ES-I3 (cell line): ENCODE data around the gene CYP11A1.

Experiments used
- H3K36me3 ChIP-seq: 2 replicates; pipeline ENCODE4 v1.6.1; 2013; ENCODE audit warnings: mild to moderate bottlenecking, low read length, control low read depth, moderate library complexity; ENCODE audit not compliant: insufficient read depth
- H3K4me1 ChIP-seq: 2 replicates; pipeline ENCODE4 v1.6.1; 2013; ENCODE audit warnings: mild to moderate bottlenecking, control low read depth, low read length; ENCODE audit not compliant: insufficient read depth
- H3K9ac ChIP-seq: 2 replicates; pipeline ENCODE4 v1.6.1; 2013; ENCODE audit warnings: low read depth, mild to moderate bottlenecking, low read length, moderate library complexity
- H3K9me3 ChIP-seq: 2 replicates; pipeline ENCODE4 v1.6.1; 2013; ENCODE audit warnings: mild to moderate bottlenecking, low read length, moderate library complexity; ENCODE audit not compliant: control insufficient read depth, insufficient read depth

The CYP11A1 gene

GRCh38 chr15:74377831-74378766, 10.7 kb upstream of the CYP11A1 start:
- Histone ChIP-seq H3K9me3 (no peaks in the 10 kb centered on the region), H3K36me3 (no peaks in the 10 kb centered on the region), H3K9ac (no peak overlapping the region), H3K4me1 (peaks cover 15% of the 10 kb centered on the region)

DNA sequence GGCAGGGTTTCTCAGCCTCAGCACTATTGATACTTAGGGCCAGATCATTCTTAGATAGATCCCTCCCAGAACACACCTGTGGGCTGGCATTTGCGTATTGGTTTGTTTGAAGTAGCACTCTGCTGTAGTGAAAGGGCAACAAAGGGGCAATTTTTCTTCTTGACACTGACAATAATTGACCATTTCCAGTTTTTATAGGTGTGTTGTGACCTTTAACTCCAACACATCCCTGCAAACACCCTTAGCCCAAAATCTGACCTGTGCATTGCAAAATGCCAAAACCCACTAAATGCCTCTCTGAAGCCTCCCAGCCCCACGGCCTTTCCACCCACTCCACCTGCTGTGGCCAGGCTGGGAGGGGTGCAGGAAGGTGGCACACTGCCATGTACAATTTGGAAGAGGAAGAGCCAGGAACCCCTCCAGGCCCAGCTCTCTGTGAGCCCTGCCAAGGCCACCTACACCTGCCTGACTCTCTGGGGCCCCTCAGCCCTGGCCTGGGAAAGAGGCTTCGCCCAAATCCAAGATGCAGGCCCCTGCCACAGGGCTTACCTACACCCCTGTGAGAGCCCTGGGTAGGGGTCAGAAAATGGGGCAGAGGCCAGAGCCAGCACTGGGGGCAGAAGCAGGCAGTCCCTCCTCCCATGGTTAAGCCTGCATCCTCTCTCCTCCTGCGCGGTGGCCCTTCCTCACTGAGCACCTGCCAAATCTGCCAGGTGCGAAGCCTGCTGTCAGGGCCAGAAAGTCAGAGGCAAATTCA, 9.6 kb upstream of the CYP11A1 start:
- Histone ChIP-seq H3K9me3 (no peaks in the 10 kb centered on the region), H3K9ac (no peak overlapping the region), H3K4me1 (peaks cover 19% of the 10 kb centered on the region), H3K36me3 (no peaks in the 10 kb centered on the region)

- no peaks in the 10 kb centered on the region for H3K36me3 ChIP-seq
- H3K9me3 ChIP-seq = no peaks in the 10 kb centered on the region
- no peak overlapping the region for H3K9ac ChIP-seq
- peaks cover 25% of the 10 kb centered on the region for H3K4me1 ChIP-seq
Observed at GRCh38 chr15:74376226-74376625, 8.8 kb upstream of the CYP11A1 start.

GRCh38 chr15:74375303-74375693, 7.9 kb upstream of the CYP11A1 start:
- Histone ChIP-seq H3K9me3 (no peaks in the 10 kb centered on the region), H3K4me1 (peaks cover 25% of the 10 kb centered on the region), H3K9ac (peak overlapping the region; percentile 46; the same call in 1 of the 2 replicates), H3K36me3 (no peaks in the 10 kb centered on the region)

DNA sequence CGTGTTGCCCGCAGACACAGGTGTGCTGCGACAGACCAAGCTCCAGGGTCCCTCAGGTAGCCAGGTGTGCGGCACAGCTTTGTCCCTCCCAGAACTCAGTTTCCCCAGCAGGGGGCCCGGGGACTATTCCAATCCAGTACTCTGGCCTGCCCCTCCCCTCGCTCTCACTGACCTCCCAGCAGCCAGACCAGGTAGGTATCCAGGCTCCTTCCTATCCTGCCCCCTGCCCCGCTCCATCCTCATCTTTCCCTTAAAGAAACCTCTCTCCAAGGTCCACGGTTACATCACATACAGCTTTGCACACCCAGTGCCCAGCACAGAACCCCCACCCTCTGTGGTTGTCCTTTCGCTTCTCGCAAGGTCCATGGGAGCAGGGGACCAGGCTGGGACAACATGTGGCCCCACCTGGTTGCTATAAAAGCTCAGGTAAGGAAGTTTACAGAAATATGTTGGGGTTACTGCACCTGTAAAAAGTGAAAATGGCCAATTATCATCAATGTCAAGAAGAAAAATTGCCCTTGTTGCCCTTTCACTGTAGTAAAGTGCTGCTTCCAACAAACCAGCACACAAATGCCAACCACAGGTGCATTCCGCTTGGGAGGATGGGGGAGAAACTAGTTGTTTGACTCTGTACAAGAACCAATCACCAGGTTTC, 7.3 kb upstream of the CYP11A1 start:
- Histone ChIP-seq H3K36me3 (no peaks in the 10 kb centered on the region), H3K9ac (peak overlapping the region; percentile 46), H3K4me1 (peaks cover 25% of the 10 kb centered on the region), H3K9me3 (no peaks in the 10 kb centered on the region)

DNA sequence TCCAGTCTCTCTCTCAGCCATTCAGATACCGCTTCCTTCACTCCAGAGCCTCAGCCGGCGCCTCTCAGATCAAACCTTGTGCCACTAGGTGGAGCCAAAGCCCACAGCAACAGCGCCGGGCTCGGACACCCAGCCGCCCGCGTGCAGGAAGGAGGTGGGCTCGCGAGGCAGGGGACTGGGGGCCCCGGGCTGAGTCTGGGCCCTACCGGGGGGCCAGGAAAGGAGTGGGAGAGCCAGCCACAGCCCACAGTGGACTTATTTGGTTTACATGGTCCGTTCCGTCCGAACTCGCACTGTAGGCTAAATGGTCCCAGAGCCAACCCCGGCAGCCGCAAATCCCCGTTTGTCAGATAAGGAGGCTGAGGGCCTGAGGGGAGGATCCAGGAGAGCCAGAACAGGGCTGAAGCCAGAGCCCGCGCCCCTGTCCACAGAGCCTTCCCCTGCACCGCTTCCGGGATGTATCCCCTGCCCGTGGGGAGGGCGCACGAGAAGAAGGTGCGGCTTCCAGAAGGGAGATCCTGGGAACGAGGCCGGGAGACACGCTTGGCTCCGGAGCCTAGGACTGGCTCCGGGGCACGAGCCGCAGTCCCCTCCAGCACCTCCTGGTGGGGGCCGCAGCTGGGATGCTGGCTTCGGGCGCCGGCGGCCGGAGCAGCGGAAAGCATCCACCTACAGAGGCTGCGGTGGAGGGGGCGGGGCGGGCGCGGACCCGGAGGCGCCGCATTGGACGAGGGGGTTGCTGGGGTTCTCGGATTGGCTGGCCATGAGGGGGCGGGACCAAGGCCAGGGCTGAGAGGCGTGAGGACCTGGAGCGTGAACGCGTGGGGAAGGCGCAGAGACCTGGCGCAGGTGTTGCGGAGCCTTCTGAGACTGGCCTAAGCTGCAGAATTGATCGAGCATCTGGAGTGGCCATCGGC, 6.5 kb upstream of the CYP11A1 start:
- peaks cover 21% of the 10 kb centered on the region for H3K4me1 ChIP-seq
- no peaks in the 10 kb centered on the region for H3K36me3 ChIP-seq
- H3K9me3 ChIP-seq = no peaks in the 10 kb centered on the region
- peak overlapping the region; percentile 46 for H3K9ac ChIP-seq

GRCh38 chr15:74373056-74373650, 5.7 kb upstream of the CYP11A1 start:
- Histone ChIP-seq H3K9me3 (no peaks in the 10 kb centered on the region), H3K4me1 (peaks cover 18% of the 10 kb centered on the region), H3K36me3 (no peaks in the 10 kb centered on the region), H3K9ac (no peak overlapping the region)

DNA sequence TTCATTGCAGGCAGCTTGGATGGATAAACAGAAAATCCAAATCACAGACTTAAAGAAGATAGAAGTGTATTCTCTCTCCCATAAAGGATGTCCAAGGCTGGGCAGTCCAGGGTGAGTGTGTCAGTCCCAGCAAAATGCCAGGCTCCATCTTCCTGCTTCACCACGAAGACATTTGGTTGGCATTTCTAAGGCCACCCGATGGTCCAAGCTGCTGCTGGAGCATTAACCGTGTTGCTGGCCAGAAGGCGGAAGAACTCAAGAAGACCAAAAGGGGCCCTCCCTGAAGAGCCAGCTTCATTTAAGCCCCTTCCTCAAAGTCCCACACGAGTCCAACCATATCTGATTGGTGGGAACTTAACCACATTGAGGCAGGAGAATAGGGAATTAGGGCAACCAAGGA, 3.0 kb upstream of the CYP11A1 start:
- H3K9ac ChIP-seq = no peak overlapping the region
- H3K36me3 ChIP-seq = no peaks in the 10 kb centered on the region
- no peaks in the 10 kb centered on the region for H3K9me3 ChIP-seq
- peaks cover 18% of the 10 kb centered on the region for H3K4me1 ChIP-seq

DNA sequence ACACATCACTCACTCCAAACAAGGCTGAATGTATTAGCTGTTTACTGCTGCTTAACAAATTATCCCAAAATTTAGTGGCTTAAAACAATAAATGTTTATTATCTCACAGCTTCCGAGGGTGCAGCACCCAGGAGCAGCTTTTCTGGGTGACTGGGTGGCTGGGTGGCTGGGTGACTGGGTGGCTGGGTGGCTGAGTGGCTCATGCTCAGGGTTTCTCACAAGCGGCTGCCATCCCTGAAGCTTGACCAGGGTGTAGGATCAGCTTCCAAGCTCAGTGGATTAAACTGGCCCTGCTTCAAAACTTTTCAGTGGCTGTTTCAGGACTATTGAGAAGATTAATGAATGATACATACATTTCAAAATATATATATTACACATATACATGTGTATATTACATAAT, 2.3 kb upstream of the CYP11A1 start:
- Histone ChIP-seq H3K4me1 (peaks cover 15% of the 10 kb centered on the region; the same call in 1 of the 2 replicates), H3K9me3 (no peaks in the 10 kb centered on the region), H3K36me3 (no peaks in the 10 kb centered on the region), H3K9ac (no peak overlapping the region)

GRCh38 chr15:74369084-74369745, 1.8 kb upstream of the CYP11A1 start:
- H3K9me3 ChIP-seq = no peaks in the 10 kb centered on the region
- H3K36me3 ChIP-seq = no peaks in the 10 kb centered on the region
- no peak overlapping the region for H3K9ac ChIP-seq
- H3K4me1 ChIP-seq = peaks cover 19% of the 10 kb centered on the region; the same call in 1 of the 2 replicates

DNA sequence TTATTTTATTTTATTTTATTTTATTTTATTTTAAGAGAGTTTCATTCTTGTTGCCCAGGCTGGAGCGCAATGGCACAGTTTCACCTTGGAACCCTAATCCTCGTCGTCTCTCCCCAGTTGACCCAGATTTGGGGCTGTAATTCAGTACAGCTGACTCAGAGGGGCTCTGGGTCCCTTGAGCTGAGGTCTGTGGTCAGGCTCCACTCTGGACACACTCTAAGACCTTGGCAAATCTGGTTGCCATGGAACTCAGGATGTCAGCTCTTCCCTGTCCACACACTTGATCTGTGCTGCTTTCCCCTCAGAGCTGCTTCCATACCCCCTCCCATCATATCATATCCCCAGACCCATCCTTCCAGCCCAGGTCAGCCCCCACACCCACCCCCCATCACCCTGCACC, 675 bp upstream of the CYP11A1 start:
- no peaks in the 10 kb centered on the region for H3K36me3 ChIP-seq
- H3K9ac ChIP-seq = no peak overlapping the region
- no peaks in the 10 kb centered on the region for H3K9me3 ChIP-seq
- peaks cover 17% of the 10 kb centered on the region; the same call in 1 of the 2 replicates for H3K4me1 ChIP-seq

DNA sequence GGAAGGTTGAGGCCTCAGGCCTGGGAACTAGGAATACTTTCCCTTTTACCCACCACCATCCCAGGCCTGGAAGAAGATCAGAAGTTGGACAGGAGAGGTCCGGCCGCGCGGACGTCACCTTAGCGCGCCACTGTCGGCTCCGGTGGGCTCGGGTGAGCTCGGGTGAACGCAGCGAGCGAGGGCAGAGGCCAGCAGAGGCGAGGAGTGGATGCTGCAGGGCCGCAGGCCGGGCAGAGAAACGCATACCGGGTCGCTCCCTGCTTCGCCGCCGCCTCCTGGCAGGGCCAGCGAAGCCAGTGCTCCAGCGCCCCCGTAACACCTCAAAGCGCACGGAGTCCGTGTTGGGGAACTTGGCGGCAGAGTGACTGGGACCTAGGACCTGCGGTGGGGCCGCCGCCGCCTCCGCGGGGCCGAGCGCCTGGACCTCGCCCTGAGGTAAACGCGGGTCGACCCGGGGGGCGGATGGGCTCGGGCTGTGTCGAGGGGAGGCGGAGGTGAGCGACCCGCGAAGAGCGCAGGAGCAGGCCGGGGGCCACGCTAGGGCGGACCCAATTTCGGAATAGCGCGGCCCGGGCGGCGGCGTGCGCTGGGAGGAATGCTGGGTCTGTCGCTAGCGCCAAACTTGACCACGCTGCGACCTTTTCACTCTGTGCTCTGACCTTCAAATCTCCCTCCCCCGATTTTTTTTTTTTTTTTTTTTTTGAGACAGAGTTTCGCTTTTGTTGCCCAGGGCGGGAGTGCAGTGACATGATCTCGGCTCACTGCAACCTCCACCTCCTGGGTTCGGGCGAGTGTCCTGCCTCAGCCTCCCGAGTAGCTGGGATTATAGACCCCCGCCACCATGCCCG, 1.6 kb downstream of the CYP11A1 start:
- Histone ChIP-seq H3K9me3 (no peaks in the 10 kb centered on the region), H3K9ac (peak overlapping the region; percentile 72), H3K4me1 (peaks cover 7% of the 10 kb centered on the region; the same call in 1 of the 2 replicates), H3K36me3 (no peaks in the 10 kb centered on the region)
